Mesendoderm (in vitro differentiated cells): Measurements from ENCODE around the gene GALR1.

Source experiments
- DNase-seq: peaks from one replicate; pipeline ENCODE4 v3.0.0; 2013
- H2AK5ac ChIP-seq: 2 replicates; pipeline ENCODE4 v1.6.1; 2013; ENCODE audit warnings: low read length, inconsistent platforms
- H2BK120ac ChIP-seq: 2 replicates; pipeline ENCODE4 v1.6.1; 2013; ENCODE audit warnings: low read depth, mild to moderate bottlenecking, low read length, moderate library complexity, mixed read lengths
- H2BK15ac ChIP-seq: replicated peaks from 2 replicates; pipeline ENCODE4 v1.6.1; 2013; ENCODE audit warnings: low read depth, mild to moderate bottlenecking, moderate library complexity
- H2BK5ac ChIP-seq: 2 replicates; pipeline ENCODE4 v1.6.1; 2013; ENCODE audit warnings: low read length, inconsistent platforms
- H3K18ac ChIP-seq: 2 replicates; pipeline ENCODE4 v1.6.1; 2013; ENCODE audit warnings: mild to moderate bottlenecking, low read length, mixed read lengths
- H3K23ac ChIP-seq: one replicate; pipeline ENCODE4 v1.6.1; 2013; ENCODE audit warnings: low read length
- H3K27ac ChIP-seq: 2 replicates; pipeline ENCODE4 v1.5.1; 2013; ENCODE audit warnings: low read depth, mild to moderate bottlenecking, inconsistent platforms, low read length, moderate library complexity
- H3K27me3 ChIP-seq: 2 replicates; pipeline ENCODE4 v1.6.1; 2013; ENCODE audit warnings: low read length, control low read depth, mild to moderate bottlenecking, inconsistent platforms; ENCODE audit not compliant: insufficient read depth, poor library complexity
- H3K36me3 ChIP-seq: 2 replicates; pipeline ENCODE4 v1.6.1; 2013; ENCODE audit warnings: low read length, inconsistent platforms; ENCODE audit not compliant: control insufficient read depth, insufficient read depth
- H3K4ac ChIP-seq: one replicate; pipeline ENCODE4 v1.6.1; 2013; ENCODE audit warnings: low read depth, mild to moderate bottlenecking, low read length, moderate library complexity
- H3K4me1 ChIP-seq: 2 replicates; pipeline ENCODE4 v1.6.1; 2013; ENCODE audit warnings: low read depth, low read length, inconsistent platforms; ENCODE audit not compliant: control insufficient read depth
- H3K4me2 ChIP-seq: 2 replicates; pipeline ENCODE4 v1.6.1; 2013; ENCODE audit warnings: low read length
- H3K4me3 ChIP-seq: 2 replicates; pipeline ENCODE4 v1.5.1; 2013; ENCODE audit warnings: mild to moderate bottlenecking, low read length
- H3K56ac ChIP-seq: one replicate; pipeline ENCODE4 v1.6.1; 2013; ENCODE audit warnings: low read length
- H3K79me1 ChIP-seq: 2 replicates; pipeline ENCODE4 v1.6.1; 2013; ENCODE audit warnings: low read length, inconsistent platforms
- H3K79me2 ChIP-seq: 2 replicates; pipeline ENCODE4 v1.6.1; 2013; ENCODE audit warnings: mild to moderate bottlenecking, low read length; ENCODE audit not compliant: control insufficient read depth, insufficient read depth
- H3K9ac ChIP-seq: 2 replicates; pipeline ENCODE4 v1.6.1; 2013; ENCODE audit warnings: low read length, inconsistent platforms
- H4K5ac ChIP-seq: one replicate; pipeline ENCODE4 v1.6.1; 2013; ENCODE audit warnings: low read length
- H4K8ac ChIP-seq: one replicate; pipeline ENCODE4 v1.6.1; 2013; ENCODE audit warnings: low read depth, mild to moderate bottlenecking, control low read depth, low read length, moderate library complexity
- WGBS: extraction: QIAGEN DNeasy Blood & Tissue Kit; methylation state at CpG from one replicate; pipeline ENCODE4 v1.1.7; 2013; ENCODE audit warnings: low lambda C conversion rate, missing lambda C conversion rate; ENCODE audit not compliant: insufficient coverage; ENCODE audit errors: extremely low coverage; 5-methylcytosine and 5-hydroxymethylcytosine counted together

The GALR1 gene

GRCh38 chr18:77251730-77252050 lies 2.0 kb downstream of the GALR1 start:
- Histone ChIP-seq H2BK5ac (no peak overlapping the region), H3K36me3 (no peaks in the 10 kb centered on the region), H3K56ac (no peak overlapping the region), H4K8ac (no peak overlapping the region), H3K4me2 (peak overlapping the region; percentile 29), H3K79me1 (no peaks in the 10 kb centered on the region), H4K5ac (no peak overlapping the region), H2AK5ac (no peak overlapping the region), H3K18ac (no peak overlapping the region), H3K4me3 (no peak overlapping the region), H2BK120ac (no peak overlapping the region), H3K23ac (no peak overlapping the region), H3K4me1 (peaks cover 3% of the 10 kb centered on the region), H3K27ac (no peak overlapping the region), H3K4ac (no peak overlapping the region), H2BK15ac (no peak overlapping the region), H3K27me3 (peaks cover 31% of the 10 kb centered on the region), H3K9ac (no peak overlapping the region), H3K79me2 (no peaks in the 10 kb centered on the region)
- WGBS: no CpG with 5 or more reads among the region's 20 CpGs
- DNase-seq: peak; percentile 1

GRCh38 chr18:77254711-77255405 lies 5.2 kb downstream of the GALR1 start:
- no peak overlapping the region for H3K27ac ChIP-seq

DNA sequence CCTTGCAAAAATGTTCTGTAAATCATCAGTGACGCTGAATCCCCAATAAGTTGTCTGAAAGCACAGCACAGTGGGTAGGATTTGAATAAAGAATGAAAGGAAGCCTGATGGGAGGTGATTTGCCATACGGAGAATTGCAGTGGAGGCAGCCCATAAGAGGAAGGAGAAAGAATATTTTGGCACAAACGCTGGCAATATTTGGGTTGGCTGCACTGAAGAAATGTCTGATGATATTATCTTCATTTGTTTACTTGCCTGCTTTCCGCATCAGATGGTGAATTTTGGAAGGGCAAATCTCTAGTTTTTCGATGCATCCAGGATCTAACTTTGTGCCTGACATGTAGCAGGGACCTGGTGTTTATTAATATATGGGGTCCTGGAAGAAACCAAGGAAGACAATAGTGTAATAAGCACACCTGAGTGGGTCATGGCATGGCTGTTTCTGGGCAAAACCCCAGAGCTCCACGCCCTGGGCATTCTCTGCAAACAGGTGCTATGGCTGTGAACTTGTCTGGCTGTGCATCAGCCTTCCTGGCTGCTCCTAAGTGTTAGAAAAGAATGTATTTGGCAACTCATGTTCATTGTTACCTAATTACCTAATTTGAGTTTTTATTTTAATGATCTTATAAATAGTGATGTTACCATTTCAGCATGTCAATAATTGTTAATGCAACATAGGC lies 5.9 kb downstream of the GALR1 start:
- WGBS: no CpG with 5 or more reads among the region's 6 CpGs
- H3K4ac ChIP-seq: no peak overlapping the region
- no peak overlapping the region for H3K23ac ChIP-seq
- no peak overlapping the region for H4K5ac ChIP-seq
- no peak overlapping the region for H3K4me3 ChIP-seq
- peaks cover 13% of the 10 kb centered on the region for H3K27me3 ChIP-seq
- H3K27ac ChIP-seq: no peak overlapping the region
- no peaks in the 10 kb centered on the region for H3K79me1 ChIP-seq
- DNase-seq: no peak
- H3K4me2 ChIP-seq: no peak overlapping the region
- H3K36me3 ChIP-seq: no peaks in the 10 kb centered on the region
- no peak overlapping the region for H2BK5ac ChIP-seq
- peaks cover 3% of the 10 kb centered on the region for H3K4me1 ChIP-seq
- no peak overlapping the region for H2BK120ac ChIP-seq
- no peaks in the 10 kb centered on the region for H3K79me2 ChIP-seq
- H4K8ac ChIP-seq: no peak overlapping the region
- H2AK5ac ChIP-seq: no peak overlapping the region
- H3K56ac ChIP-seq: no peak overlapping the region
- H2BK15ac ChIP-seq: no peak overlapping the region
- H3K18ac ChIP-seq: no peak overlapping the region
- H3K9ac ChIP-seq: no peak overlapping the region

More at GRCh38 chr18:77254711-77255405, 5.2 kb downstream of the GALR1 start:
- no peak overlapping the region for H3K18ac ChIP-seq
- no peaks in the 10 kb centered on the region for H3K36me3 ChIP-seq
- H2BK15ac ChIP-seq: no peak overlapping the region
- peak overlapping the region; percentile 22 for H3K56ac ChIP-seq
- no CpG with 5 or more reads among the region's 10 CpGs for WGBS
- H3K4ac ChIP-seq: no peak overlapping the region
- H3K9ac ChIP-seq: no peak overlapping the region
- no peak overlapping the region for H3K4me3 ChIP-seq
- H3K4me2 ChIP-seq: no peak overlapping the region
- H4K8ac ChIP-seq: no peak overlapping the region
- no peaks in the 10 kb centered on the region for H3K79me2 ChIP-seq
- H3K79me1 ChIP-seq: no peaks in the 10 kb centered on the region
- H3K27me3 ChIP-seq: peaks cover 17% of the 10 kb centered on the region
- H2BK120ac ChIP-seq: no peak overlapping the region
- no peak overlapping the region for H2AK5ac ChIP-seq
- no peak overlapping the region for H4K5ac ChIP-seq
- H3K23ac ChIP-seq: no peak overlapping the region
- DNase-seq: peak; percentile 27
- H2BK5ac ChIP-seq: no peak overlapping the region
- peaks cover 3% of the 10 kb centered on the region for H3K4me1 ChIP-seq

- H3K4ac ChIP-seq: no peak overlapping the region
- no peaks in the 10 kb centered on the region for H3K36me3 ChIP-seq
- H3K56ac ChIP-seq: no peak overlapping the region
- H2BK5ac ChIP-seq: no peak overlapping the region
- no peaks in the 10 kb centered on the region for H3K4me1 ChIP-seq
- H2BK15ac ChIP-seq: no peak overlapping the region
- no peak overlapping the region for H4K8ac ChIP-seq
- H2BK120ac ChIP-seq: no peak overlapping the region
- H3K27ac ChIP-seq: no peak overlapping the region
- no peaks in the 10 kb centered on the region for H3K79me2 ChIP-seq
- H3K4me2 ChIP-seq: no peak overlapping the region
- no peak overlapping the region for H2AK5ac ChIP-seq
- H3K4me3 ChIP-seq: no peak overlapping the region
- no peaks in the 10 kb centered on the region for H3K79me1 ChIP-seq
- peak; percentile 11 for DNase-seq
- no peak overlapping the region for H3K18ac ChIP-seq
- H3K9ac ChIP-seq: no peak overlapping the region
- no peak overlapping the region for H3K23ac ChIP-seq
- H3K27me3 ChIP-seq: no peaks in the 10 kb centered on the region
- WGBS: no CpG with 5 or more reads among the region's 4 CpGs
- H4K5ac ChIP-seq: no peak overlapping the region
Measured at GRCh38 chr18:77262643-77263465, 13.2 kb downstream of the GALR1 start.

DNA sequence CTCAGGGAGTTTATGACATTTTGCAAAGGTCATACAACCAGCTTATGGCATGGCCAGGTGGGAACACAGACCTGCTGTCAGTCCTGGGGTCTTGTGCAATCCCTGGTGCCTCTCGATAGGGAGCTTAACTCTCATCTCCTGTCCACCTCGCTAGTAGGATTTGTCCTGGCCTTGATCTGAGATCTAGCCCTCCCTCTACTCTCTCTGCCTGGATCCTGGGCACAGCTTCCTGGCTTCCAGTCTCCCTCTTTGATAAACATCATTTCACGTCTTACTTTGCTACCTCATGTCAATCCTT lies 13.8 kb downstream of the GALR1 start:
- Histone ChIP-seq H3K4me1 (no peaks in the 10 kb centered on the region), H3K4ac (no peak overlapping the region), H2BK120ac (no peak overlapping the region), H3K27me3 (no peaks in the 10 kb centered on the region), H3K18ac (no peak overlapping the region), H2BK5ac (no peak overlapping the region), H3K79me1 (no peaks in the 10 kb centered on the region), H3K4me2 (no peak overlapping the region), H3K27ac (no peak overlapping the region), H3K79me2 (no peaks in the 10 kb centered on the region), H4K5ac (no peak overlapping the region), H3K9ac (no peak overlapping the region), H2AK5ac (no peak overlapping the region), H2BK15ac (no peak overlapping the region), H3K4me3 (no peak overlapping the region), H3K36me3 (no peaks in the 10 kb centered on the region), H4K8ac (no peak overlapping the region), H3K23ac (no peak overlapping the region), H3K56ac (no peak overlapping the region)
- DNase-seq: no peak
- WGBS: no CpG with 5 or more reads among the region's 3 CpGs
